Measurements from ENCODE around the gene EXOC4. TPM values are rescaled to one million over a fixed set of nuclear protein-coding genes. Genes with fewer than 3 reads are reported as not detected.

Gene EXOC4
- total RNA-seq, 2 experiments from 2014 or later, result 58.0 to 59.9 TPM

- H3K27me3 ChIP-seq (ENCODE audit: control insufficient read depth in 1 of 2, insufficient read depth in 2 of 2, low read length in 2 of 2), result no peaks in the 10 kb centered on the region
- ATAC-seq (ENCODE audit: poor library complexity) (no peak), DNase-seq (no peak)
- Mint-ChIP-seq H3K36me3 (ENCODE audit: low read depth) (peaks cover 4% of the 10 kb centered on the region), H3K4me1 (ENCODE audit: low read depth) (no peaks in the 10 kb centered on the region), H3K27me3 (no peaks in the 10 kb centered on the region), H3K9me3 (no peaks in the 10 kb centered on the region), H3K4me3 (no peak overlapping the region), H3K27ac (no peak overlapping the region)
- intact Hi-C loops (cut with DNase I, micrococcal nuclease), result no loop called here
- TF ChIP-seq CTCF (IDR thresholded peaks at IDR 0.05), result no peak
- peaks cover 0 to 9% of the 10 kb centered on the region in 2 experiments for H3K9me3 ChIP-seq (ENCODE audit: control insufficient read depth in 1 of 2, insufficient read depth in 1 of 2, low read length in 2 of 2)
- no peaks in the 10 kb centered on the region for H3K36me3 ChIP-seq (ENCODE audit: insufficient read depth, low read length)
- POLR2A ChIA-PET, result no interaction called here
- H3K27ac ChIP-seq (ENCODE audit: low read depth in 1 of 2, low read length in 2 of 2), result no peak overlapping the region
- no peaks in the 10 kb centered on the region for H3K4me1 ChIP-seq (ENCODE audit: insufficient read depth, low read length)
- CTCF ChIA-PET, result no interaction called here
- no peak overlapping the region for H3K4me3 ChIP-seq (ENCODE audit: low read length)
Measured at GRCh38 chr7:133859871-133860450, 607.1 kb downstream of the EXOC4 start.

DNA sequence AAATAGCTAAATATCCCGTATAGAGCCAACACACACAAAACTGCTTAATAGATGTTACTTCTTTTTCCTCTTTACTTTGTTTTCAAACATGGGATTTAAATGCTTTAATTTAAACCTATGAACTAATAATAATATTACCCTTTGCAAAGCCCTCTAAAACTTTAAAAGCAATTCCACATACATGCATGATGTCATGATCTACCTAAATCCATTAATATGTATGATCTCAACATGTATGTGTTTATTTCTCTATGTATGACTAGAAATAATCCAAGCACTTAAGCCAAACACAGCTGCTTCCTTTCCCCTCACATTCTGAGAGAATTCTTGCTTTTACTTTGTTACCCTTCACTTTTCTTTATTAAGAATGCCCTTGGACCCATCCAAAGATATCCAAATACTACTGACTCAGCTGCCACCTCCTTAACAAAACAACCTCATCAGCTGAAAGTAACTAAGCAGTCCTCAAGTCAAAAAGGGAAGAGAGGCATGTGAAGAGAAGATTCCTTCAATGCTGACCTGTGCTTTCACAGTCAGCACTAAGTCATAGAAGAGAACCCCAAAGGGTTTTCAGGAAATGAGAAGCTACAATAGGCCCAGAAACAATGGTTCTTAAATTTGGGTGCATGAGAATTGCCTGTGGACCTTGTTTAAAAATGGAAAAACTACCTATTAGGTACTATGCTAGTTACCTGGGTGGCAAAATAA is 607.9 kb downstream of the EXOC4 start:
- Histone ChIP-seq H3K36me3 (ENCODE audit: insufficient read depth, low read length) (no peaks in the 10 kb centered on the region), H3K4me3 (ENCODE audit: low read length) (no peak overlapping the region), H3K27me3 (ENCODE audit: control insufficient read depth in 1 of 2, insufficient read depth in 2 of 2, low read length in 2 of 2) (no peaks in the 10 kb centered on the region), H3K4me1 (ENCODE audit: insufficient read depth, low read length) (no peaks in the 10 kb centered on the region), H3K9me3 (ENCODE audit: control insufficient read depth in 1 of 2, insufficient read depth in 1 of 2, low read length in 2 of 2) (peaks cover 0 to 9% of the 10 kb centered on the region in 2 experiments), H3K27ac (ENCODE audit: low read depth in 1 of 2, low read length in 2 of 2) (no peak overlapping the region)
- ATAC-seq (ENCODE audit: poor library complexity) (no peak), DNase-seq (no peak)
- no peak overlapping the region for H3K4me3 Mint-ChIP-seq
- no peak overlapping the region for H3K27ac Mint-ChIP-seq
- H3K4me1 Mint-ChIP-seq (ENCODE audit: low read depth), result no peaks in the 10 kb centered on the region
- H3K9me3 Mint-ChIP-seq, result no peaks in the 10 kb centered on the region
- TF ChIP-seq CTCF (IDR thresholded peaks at IDR 0.05), result no peak
- CTCF ChIA-PET, result interaction anchor here (0.5 kb wide), 1 partner anchor 49 kb away, joined by 3 read pairs; no protein-coding TSS in a partner anchor
- POLR2A ChIA-PET, result no interaction called here
- peaks cover 4% of the 10 kb centered on the region for H3K36me3 Mint-ChIP-seq (ENCODE audit: low read depth)
- intact Hi-C loops (cut with DNase I, micrococcal nuclease), result no loop called here
- no peaks in the 10 kb centered on the region for H3K27me3 Mint-ChIP-seq

DNA sequence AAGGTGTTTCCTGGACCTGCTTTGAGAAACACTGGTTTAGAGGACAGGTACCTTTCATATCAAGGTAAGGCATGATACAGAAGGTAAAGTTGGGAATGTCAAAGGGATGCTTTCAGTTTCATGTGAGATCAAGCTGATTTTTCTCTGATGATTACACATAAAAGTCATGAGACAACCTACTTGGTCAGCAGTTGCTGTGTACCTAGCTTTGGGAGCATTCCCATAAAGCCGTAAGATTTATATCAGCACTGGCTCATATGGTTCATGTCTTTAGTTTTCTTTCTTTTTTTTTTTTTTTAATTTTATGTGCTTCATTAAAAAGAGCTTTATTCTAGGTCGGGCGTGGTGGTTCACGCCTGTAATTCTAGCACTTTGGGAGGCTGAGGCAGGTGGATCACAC is 609.0 kb downstream of the EXOC4 start:
- Mint-ChIP-seq H3K36me3 (ENCODE audit: low read depth) (peaks cover 4% of the 10 kb centered on the region), H3K27ac (no peak overlapping the region), H3K4me3 (no peak overlapping the region), H3K9me3 (no peaks in the 10 kb centered on the region), H3K4me1 (ENCODE audit: low read depth) (no peaks in the 10 kb centered on the region), H3K27me3 (no peaks in the 10 kb centered on the region)
- no peak for DNase-seq
- H3K36me3 ChIP-seq (ENCODE audit: insufficient read depth, low read length), result no peaks in the 10 kb centered on the region
- ChIA-PET CTCF (no interaction called here), POLR2A (no interaction called here)
- no peaks in the 10 kb centered on the region for H3K27me3 ChIP-seq (ENCODE audit: control insufficient read depth in 1 of 2, insufficient read depth in 2 of 2, low read length in 2 of 2)
- H3K4me3 ChIP-seq (ENCODE audit: low read length), result no peak overlapping the region
- no peak for TF ChIP-seq CTCF (IDR thresholded peaks at IDR 0.05)
- H3K9me3 ChIP-seq (ENCODE audit: control insufficient read depth in 1 of 2, insufficient read depth in 1 of 2, low read length in 2 of 2), result peaks cover 0 to 9% of the 10 kb centered on the region in 2 experiments
- H3K4me1 ChIP-seq (ENCODE audit: insufficient read depth, low read length), result no peaks in the 10 kb centered on the region
- intact Hi-C loops (cut with DNase I, micrococcal nuclease), result no loop called here
- no peak overlapping the region for H3K27ac ChIP-seq (ENCODE audit: low read depth in 1 of 2, low read length in 2 of 2)
- ATAC-seq (ENCODE audit: poor library complexity), result no peak
